ENCODE measurements around the gene CLEC7A.

The CLEC7A gene

DNA sequence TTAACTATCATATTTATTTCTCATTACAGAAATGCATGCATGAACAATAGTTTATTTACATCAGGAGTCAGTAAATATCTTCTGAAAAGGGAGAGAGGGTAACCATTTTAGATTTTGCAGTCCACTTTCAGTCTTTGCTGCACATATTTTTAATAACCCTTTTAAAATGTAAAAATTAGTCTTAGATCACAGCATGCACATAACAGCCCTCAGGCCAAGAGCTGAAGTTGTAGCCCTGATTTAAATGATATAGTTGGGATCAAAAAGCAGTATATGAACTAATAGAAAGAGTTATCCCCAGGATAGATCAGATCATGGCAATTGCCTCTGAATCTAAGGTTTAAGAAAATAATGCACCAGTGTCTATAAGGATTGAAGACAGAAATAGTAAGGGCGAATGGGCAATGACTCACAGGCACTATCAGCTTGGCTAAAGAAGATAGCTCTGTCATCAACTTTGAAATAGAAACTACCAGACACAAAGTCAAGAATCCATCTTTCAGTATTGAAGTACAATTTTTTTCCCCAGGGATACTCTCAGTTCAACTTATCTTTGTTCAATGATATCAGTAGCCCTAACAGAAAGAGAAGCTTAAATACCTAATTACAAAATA lies 13.1 kb upstream of the CLEC7A start:
- DNase-seq (ENCODE audit: low read depth in 2 of 3, low spot score in 1 of 3) = no peak

DNA sequence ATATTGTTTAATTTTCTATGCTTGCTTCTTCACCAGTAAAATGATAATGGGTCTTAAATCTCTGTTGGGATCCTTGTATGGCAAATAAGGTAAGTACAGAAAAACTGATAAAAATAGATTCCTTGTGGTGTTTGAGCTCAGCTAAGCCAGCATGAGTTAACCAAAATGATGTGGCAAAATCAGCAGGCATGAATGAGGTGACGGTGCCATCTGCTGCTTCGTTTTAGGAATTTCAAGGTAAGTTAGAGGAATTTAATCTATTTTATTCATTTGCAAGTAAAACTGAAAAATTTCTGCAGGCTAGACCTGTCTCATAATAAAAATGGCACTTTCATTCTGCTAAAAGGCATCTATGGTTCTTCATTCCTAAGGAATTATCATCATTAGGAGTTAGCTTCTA lies 10.0 kb upstream of the CLEC7A start:
- DNase-seq (ENCODE audit: low read depth in 2 of 3, low spot score in 1 of 3) = peak; percentile 8 to 34 (median 9)

GRCh38 chr12:10136637-10137205 lies 6.7 kb upstream of the CLEC7A start:
- DNase-seq (ENCODE audit: low read depth in 2 of 3, low spot score in 1 of 3) = no peak

DNA sequence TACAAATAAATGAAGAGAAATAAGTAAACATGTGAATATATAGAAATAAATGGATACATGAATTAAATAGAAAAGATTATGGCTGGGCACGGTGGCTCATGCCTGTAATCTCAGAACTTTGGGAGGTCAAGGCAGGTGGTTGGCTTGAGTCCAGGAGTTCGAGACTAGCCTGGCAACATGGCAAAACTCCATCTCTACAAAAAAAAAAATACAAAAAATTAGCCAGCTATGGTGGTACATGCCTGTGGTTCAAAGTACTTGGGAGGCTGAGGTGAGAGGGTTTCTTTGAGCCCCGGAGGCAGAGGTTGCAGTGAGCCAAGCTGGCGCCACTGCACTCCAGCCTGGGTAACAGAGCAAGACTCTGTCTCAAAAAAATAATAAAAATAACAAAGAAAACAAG lies 5.1 kb upstream of the CLEC7A start:
- no peak for DNase-seq (ENCODE audit: low read depth in 2 of 3, low spot score in 1 of 3)

DNA sequence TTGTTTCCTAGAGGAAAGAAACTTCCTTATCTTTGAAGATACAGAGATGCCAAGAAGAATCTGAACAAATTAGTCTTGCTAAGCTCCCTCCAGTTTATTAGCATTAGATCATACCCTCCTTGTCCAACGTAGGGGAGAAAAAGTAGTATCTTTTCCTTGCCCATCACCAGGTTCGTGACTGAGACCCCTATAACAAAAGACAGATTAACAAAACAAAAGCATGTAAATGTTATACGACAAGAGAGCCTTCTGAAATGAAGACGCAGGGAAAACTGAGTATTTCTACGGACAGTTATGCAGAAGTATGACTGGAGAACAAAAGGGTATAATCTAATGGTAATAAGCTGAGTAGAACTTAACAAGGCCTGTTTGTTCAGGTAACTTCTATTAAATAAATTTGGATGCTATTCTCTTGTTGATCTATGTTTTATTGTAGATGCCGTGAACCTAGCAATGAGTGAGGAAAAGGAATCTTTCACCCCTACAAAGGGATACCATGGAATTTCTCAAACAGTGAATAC lies 2.9 kb upstream of the CLEC7A start:
- no peak for DNase-seq (ENCODE audit: low read depth in 2 of 3, low spot score in 1 of 3)

DNA sequence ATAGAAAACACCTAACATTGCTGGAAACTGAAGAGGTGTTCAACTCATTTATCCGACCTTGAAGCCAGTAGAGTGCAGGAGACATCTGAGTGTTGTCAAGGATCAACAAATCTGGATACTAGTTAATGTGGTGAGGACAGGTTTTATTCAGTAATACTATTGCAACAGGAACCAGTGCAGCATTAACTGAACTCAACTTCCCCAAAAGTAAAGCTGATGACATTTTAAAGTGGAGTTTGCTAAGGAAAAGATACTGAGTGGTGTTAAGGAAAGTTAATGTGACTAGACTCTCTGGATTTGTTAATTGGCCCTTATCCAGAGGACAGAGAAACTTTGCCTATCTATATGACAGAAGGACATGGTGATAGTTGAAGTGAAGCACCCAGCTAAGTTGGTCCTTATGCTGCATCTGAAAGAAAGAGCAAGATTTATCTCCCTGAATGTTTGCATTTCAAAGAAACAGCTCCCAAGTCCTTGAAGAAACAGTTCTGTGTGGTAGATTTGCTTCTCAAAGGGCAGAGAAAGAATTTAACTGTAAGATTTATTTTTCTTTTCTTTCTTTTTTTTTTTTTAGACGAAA lies 1.2 kb upstream of the CLEC7A start:
- no peak for DNase-seq (ENCODE audit: low read depth in 2 of 3, low spot score in 1 of 3)

DNA sequence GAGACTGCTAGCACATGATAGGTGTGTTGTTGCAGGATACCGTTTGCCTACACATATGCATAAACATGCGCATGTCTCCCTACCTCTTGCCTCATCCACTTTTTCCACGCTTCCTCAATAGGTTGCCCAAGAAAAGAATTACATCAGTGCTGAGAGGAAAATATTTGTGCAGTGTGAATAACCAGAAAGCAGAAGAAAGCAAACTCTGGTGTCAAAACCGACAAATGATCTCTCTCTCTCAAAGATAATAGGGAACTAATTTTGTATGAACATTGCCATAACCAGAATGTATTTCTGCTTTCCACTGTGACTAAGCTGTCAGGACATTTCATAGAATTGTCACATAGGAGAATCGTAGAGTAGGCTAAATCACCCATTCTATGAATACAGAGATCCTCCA lies 1.3 kb downstream of the CLEC7A start:
- DNase-seq (ENCODE audit: low read depth in 2 of 3, low spot score in 1 of 3) = no peak

GRCh38 chr12:10126413-10126812 lies 3.6 kb downstream of the CLEC7A start:
- DNase-seq (ENCODE audit: low read depth in 2 of 3, low spot score in 1 of 3) = no peak

- no peak for DNase-seq (ENCODE audit: low read depth in 2 of 3, low spot score in 1 of 3)
These were observed 7.3 kb downstream of the CLEC7A start for GRCh38 chr12:10122689-10123088.

GRCh38 chr12:10121278-10121677 lies 8.7 kb downstream of the CLEC7A start:
- no peak for DNase-seq (ENCODE audit: low read depth in 2 of 3, low spot score in 1 of 3)

GRCh38 chr12:10119066-10119465 lies 10.9 kb downstream of the CLEC7A start:
- DNase-seq (ENCODE audit: low read depth in 2 of 3, low spot score in 1 of 3) = no peak

- DNase-seq (ENCODE audit: low read depth in 2 of 3, low spot score in 1 of 3) = no peak
These were observed 14.1 kb downstream of the CLEC7A start for GRCh38 chr12:10115890-10116289.

- no peak for DNase-seq (ENCODE audit: low read depth in 2 of 3, low spot score in 1 of 3)
These were observed 14.7 kb downstream of the CLEC7A start for GRCh38 chr12:10115311-10115710.

- no peak for DNase-seq (ENCODE audit: low read depth in 2 of 3, low spot score in 1 of 3)
These were observed 16.1 kb downstream of the CLEC7A start for GRCh38 chr12:10113920-10114319.

DNA sequence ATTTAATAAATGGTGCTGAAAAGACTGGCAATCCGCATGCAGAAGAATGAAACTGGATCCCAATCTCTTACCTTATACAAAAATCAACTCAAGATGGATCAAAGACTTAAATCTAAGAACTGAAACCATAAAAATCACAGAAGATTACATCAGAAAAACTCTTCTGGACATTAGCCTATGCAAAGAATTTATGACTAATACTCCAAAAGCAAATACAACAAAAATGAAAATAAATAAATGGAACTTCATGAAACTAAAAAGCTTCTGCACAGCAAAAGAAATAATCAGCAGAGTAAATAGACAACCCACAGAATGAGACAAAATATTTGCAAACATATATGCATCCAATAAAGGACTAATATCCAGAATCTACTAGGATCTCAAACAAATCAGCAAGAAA lies 16.9 kb downstream of the CLEC7A start:
- no peak for DNase-seq (ENCODE audit: low read depth in 2 of 3, low spot score in 1 of 3)

- no peak for DNase-seq (ENCODE audit: low read depth in 2 of 3, low spot score in 1 of 3)
These were observed 18.5 kb downstream of the CLEC7A start for GRCh38 chr12:10111451-10111850.

DNA sequence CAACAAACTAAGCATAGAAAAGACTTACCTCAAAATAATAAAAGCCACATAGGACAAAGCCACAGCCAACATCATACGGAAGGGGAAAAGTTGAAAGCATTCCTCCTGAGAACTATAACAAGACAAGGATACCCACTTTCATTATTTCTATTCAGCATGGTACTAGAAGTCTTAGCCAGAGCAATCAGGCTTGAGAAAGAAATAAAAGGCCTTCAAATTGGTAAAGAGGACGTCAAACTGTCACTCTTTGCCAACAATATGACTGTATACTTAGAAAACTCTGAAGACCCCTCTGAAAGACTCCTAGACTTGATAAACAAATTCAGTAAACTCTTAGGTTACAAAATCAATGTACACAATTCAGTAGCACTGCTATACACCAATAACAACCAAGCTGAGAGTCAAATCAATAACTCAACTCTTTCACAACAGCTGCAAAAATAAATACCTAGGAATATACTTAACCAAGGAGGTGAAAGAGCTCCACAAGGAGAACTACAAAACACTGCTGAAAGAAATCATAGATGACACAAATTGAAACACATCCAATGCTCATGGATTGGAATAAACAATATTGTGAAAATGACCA lies 19.6 kb downstream of the CLEC7A start:
- no peak for DNase-seq (ENCODE audit: low read depth in 2 of 3, low spot score in 1 of 3)

DNA sequence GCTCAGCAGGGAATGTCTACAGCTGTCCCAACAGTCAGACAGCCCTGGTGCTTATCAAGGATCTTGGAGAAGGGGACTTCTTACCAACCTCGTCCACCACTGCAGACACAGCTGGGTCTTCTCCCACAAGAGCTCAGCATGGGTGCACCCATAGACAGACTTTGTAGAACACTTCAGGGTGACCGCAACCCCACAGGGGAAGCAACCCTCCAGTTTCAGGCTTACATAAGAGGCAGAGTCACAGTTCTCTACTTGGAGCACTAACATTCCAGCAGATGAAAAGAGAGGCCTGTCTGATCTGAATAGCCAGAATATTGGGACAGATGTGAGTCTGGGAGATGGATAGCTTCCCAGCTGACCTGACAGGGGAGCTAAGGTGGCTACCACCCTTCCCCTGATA lies 27.7 kb downstream of the CLEC7A start:
- no peak for DNase-seq (ENCODE audit: low read depth in 2 of 3, low spot score in 1 of 3)

DNA sequence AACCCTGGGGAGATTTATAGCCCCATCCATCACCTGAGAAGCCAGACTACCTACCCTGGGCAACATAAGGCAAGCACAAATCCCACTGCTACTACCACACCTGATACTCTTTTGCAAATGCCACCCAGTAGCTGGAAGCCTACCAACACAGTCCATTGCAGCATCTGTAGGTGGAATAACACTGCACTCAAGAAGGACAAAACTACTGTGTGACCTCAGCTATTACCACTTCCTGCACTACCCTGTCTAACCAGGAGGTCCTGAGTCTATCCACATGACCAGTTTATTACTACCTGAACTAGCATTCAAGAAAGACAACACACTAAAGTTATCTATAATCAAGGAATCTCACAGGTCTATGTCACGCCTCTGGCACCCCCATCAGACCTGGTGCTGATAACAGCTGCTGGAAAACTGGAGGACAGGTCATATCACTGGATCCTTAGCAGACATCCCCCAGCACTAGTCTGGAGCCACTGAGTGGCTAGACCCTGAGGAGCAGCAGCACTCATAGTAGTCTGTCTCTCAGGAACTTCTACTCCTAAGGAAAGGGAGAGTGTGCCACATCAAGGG lies 28.3 kb downstream of the CLEC7A start:
- DNase-seq (ENCODE audit: low read depth in 2 of 3, low spot score in 1 of 3) = no peak

DNA sequence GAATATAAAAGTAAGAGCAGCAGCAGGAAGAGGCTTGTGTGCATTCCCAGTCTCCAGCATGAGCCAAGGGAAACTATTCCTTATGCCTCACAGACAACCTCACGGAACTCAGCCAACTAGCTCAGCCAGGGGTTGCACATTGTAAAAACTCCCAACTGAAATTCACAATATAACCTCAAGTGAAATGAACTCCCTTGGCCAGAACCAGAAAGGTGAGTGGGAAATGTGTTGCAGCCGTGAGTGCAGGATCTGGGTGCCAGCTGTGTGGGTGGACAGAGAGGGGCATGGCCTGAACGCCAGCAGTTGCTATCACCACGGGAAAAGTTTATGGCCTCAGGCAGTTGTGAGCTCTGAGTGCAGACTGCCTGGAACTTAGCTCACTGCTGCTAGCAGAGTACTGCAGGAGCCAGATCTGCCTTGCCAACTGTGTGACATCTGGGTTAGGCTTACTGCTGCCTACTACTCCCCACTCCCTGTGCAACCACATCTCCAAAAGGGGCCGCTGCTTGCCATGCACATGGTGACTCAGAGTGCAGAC lies 28.9 kb downstream of the CLEC7A start:
- DNase-seq (ENCODE audit: low read depth in 2 of 3, low spot score in 1 of 3) = no peak

DNA sequence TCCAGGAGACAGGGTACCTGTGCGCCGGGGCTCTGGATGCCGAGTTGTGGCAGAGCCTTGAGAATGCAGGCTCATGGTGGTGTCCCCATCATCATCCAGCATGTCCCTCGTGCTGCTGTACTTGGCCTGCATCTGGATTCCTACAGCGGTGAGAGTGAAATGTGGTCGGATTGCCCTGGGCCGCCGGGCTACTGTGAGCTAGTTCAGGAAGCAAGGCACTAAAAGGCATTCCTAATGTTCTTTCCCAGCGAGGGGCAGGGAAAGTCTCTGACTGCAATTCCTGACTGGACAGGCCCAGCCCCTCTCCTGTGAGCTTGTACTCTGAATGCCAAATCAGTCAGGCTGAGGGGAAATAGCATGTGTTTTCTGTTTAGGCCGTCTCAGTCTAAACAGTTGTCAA lies 31.2 kb downstream of the CLEC7A start, which contains the start of gene CLEC1A:
Gene CLEC1A (minus strand): TSS at position 195 of the 400 bp plus-strand sequence. CDS start 63 bp downstream, at position 132.
- DNase-seq (ENCODE audit: low read depth in 2 of 3, low spot score in 1 of 3) = no peak

DNA sequence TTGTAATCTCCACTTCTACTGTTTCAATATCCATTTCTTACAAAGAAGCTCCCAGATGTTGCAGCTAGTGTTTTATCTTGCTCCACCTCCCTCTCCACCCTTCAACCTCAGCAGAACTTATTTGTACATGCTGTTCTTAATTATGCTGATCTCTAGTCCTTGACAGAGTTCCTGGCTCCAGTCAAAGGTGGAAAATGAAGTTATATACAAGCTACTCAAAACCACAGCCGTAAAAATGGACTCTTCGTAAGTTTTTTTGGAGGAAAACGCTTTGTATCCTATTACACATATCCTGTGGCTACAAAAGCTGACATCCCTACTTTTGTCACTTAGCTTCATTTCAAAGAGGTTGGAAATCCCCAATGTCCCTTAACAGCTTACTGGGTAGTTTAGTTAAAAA lies 32.5 kb downstream of the CLEC7A start:
- DNase-seq (ENCODE audit: low read depth in 2 of 3, low spot score in 1 of 3) = no peak
